HG02763 (cell line): Measurements from ENCODE around the gene FYN.
"Not testable (repeated sequence)": the region's sequence is repeated elsewhere in the genome, so short reads cannot be mapped to it uniquely, and the experiment has no call there.

Experiments used
- ATAC-seq: cut with Tn5 transposase; IDR thresholded peaks from one replicate; pipeline ENCODE4 v1.9.1; 2021; ENCODE audit warnings: mild to moderate bottlenecking, moderate library complexity; ENCODE audit not compliant: unreplicated experiment

Gene FYN

GRCh38 chr6:111835398-111835797 is 37.9 kb downstream of the FYN start:
- ATAC-seq: not testable (repeated sequence)

- no peak for ATAC-seq
Measured at GRCh38 chr6:111834356-111834755, 38.9 kb downstream of the FYN start.

GRCh38 chr6:111832833-111833418 is 40.3 kb downstream of the FYN start:
- ATAC-seq: no peak

GRCh38 chr6:111831408-111831807 is 41.8 kb downstream of the FYN start:
- ATAC-seq: no peak

GRCh38 chr6:111829998-111830397 is 43.3 kb downstream of the FYN start:
- ATAC-seq: no peak

- no peak for ATAC-seq
Measured at GRCh38 chr6:111829581-111829980, 43.7 kb downstream of the FYN start.

- no peak for ATAC-seq
Measured at GRCh38 chr6:111828809-111829208, 44.4 kb downstream of the FYN start.

GRCh38 chr6:111825439-111826086 is 47.7 kb downstream of the FYN start:
- no peak for ATAC-seq

- ATAC-seq: peak; percentile 90
Measured at GRCh38 chr6:111824608-111825337, 48.5 kb downstream of the FYN start.

GRCh38 chr6:111823831-111824607 is 49.2 kb downstream of the FYN start:
- ATAC-seq: no peak

- no peak for ATAC-seq
Measured at GRCh38 chr6:111823012-111823411, 50.2 kb downstream of the FYN start.

- ATAC-seq: no peak
Measured at GRCh38 chr6:111819458-111819857, 53.8 kb downstream of the FYN start.

- no peak for ATAC-seq
Measured at GRCh38 chr6:111818539-111819226, 54.6 kb downstream of the FYN start.

GRCh38 chr6:111817451-111818120 is 55.7 kb downstream of the FYN start:
- no peak for ATAC-seq

- no peak for ATAC-seq
Measured at GRCh38 chr6:111813677-111814310, 59.5 kb downstream of the FYN start.

- ATAC-seq: no peak
Measured at GRCh38 chr6:111813237-111813636, 60.0 kb downstream of the FYN start.

- no peak for ATAC-seq
Measured at GRCh38 chr6:111812060-111813038, 60.9 kb downstream of the FYN start.

GRCh38 chr6:111810294-111811131 is 62.7 kb downstream of the FYN start:
- ATAC-seq: no peak
